ENCODE measurements around the gene NUMBL.

GRCh38 chr19:40674291-40674690, 16.2 kb downstream of the NUMBL start:
- TF ChIP-seq EZH2 (IDR thresholded peaks at IDR 0.05) (no peak), CTCF (IDR thresholded peaks at IDR 0.05) (no peak), EZH2phosphoT487 (IDR thresholded peaks at IDR 0.05) (no peak)
